NCI-H524 treated with DMSO at 0.1 percent for 48 hours (cell line): Measurements from ENCODE around the gene ECE2.
"Not testable (repeated sequence)": the region's sequence is repeated elsewhere in the genome, so short reads cannot be mapped to it uniquely, and the experiment has no call there.

ENCODE experiments used
- DNase-seq: peaks from one replicate; lab custom pipeline; 2025; lab: John Stamatoyannopoulos, UW

ECE2 gene

DNA sequence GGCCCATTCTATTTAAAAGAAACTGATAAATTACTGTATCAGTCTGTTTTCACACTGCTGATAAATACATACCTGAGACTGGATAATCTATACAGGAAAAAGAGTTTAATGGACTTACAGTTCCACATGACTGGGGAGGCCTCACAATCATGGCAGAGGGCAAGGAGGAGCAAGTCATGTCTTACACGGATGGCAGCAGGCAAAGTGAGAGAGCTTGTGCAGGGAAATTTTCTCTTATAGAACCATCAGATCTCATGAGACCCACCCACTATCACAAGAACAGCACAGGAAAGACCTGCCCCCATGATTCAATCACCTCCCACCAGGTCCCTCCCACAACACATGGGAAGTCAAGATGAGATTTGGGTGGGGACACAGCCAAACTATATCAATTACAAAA, 8.6 kb upstream of the ECE2 start:
- not testable (repeated sequence) for DNase-seq

DNA sequence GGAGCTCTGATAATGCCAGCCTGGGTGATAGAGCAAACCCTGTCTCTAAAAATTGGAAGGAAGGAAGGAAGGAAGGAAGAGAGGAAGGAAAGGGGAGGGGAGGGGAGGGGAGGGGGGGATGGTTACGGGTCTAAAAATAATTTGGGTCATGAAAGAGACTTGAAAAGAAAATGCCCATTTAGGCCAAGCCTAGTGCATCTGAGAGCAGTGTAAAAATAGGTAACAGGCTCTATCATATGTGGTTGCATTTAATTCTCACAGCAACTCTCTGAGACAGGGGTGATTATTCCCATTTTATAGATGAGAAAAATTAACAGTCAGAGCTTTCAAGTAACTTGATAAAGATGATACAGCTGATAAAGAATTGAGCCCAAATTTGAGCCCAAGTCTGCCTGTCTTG, 3.6 kb upstream of the ECE2 start:
- no peak for DNase-seq

DNA sequence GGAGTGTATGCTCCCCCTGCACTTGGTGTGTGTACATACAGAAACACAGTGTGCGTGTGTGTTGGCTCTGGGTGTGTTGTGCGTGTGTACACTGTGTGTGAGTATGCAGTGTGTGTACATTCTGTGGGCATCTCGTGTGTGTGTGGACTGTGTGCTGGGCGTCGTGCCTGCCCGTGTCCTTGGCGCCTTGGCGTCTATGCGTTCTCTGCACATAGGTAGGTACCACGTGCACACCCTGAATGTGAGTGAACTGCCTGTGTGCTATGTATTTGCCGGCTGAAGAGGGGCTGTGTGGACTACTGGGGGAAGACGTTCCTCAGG, 481 bp upstream of the ECE2 start:
- DNase-seq = no peak

DNA sequence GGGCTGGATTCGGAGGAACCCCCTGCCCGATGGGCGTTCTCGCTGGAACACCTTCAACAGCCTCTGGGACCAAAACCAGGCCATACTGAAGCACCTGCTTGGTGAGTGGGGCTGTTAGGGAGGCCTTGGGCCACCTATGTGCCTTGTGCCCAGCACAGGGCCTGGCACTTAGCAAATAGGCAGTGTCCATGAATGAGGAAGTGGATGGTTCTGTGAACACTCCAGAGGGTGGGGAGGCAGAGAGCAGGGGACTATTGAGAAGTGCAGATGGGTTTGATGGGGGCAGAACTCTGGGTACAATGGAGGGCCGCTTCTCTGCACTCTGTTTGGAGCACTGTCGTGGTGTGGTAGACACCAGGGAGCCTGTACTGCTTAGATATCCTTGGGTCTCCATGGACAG, 1.5 kb downstream of the ECE2 start:
- no peak for DNase-seq

DNA sequence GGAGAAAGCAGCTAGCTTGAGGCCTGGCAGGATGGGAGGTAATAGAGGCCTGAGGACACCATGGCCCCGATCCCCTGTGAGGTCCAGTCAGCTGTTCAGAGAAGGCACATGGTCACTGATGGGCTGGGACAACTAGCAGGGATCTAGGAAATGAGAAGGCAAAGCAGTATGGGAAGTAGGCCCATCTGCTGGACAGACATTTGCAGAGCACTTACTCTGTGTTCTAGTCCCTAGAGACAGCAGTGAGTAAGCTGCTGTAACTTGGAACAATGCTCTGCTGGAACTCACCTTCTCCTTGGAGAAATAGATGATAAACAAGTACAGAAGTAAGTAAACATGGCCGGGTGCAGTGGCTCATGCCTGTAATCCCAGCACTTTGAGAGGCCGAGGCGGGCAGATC, 7.1 kb downstream of the ECE2 start:
- no peak for DNase-seq

DNA sequence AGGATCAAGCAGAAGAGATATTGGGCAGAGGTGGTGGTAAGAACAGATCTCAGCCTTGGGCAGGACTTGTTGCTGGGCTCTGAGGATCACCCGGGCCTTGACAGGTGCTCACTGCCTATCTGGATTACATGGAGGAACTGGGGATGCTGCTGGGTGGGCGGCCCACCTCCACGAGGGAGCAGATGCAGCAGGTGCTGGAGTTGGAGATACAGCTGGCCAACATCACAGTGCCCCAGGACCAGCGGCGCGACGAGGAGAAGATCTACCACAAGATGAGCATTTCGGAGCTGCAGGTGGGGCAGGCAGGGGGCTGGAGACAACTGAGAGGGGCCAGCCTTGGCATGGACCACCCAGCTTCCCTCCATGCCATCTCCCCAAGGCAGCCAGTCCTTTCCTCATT, 7.9 kb downstream of the ECE2 start:
- DNase-seq = no peak

DNA sequence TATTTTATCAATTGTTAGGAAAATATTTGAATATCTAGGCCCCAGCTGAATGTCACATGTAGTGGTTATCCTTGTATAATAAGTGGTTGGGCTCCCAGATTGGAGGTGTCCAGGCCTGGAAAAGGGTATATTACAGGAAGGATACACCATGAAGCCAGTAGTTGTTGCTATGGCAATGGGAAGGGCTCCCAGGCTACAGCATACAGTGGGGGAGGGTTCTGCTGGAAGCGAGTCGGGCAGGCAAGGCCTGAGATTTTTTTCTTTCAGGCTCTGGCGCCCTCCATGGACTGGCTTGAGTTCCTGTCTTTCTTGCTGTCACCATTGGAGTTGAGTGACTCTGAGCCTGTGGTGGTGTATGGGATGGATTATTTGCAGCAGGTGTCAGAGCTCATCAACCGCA, 8.9 kb downstream of the ECE2 start:
- peak; percentile 77 for DNase-seq

DNA sequence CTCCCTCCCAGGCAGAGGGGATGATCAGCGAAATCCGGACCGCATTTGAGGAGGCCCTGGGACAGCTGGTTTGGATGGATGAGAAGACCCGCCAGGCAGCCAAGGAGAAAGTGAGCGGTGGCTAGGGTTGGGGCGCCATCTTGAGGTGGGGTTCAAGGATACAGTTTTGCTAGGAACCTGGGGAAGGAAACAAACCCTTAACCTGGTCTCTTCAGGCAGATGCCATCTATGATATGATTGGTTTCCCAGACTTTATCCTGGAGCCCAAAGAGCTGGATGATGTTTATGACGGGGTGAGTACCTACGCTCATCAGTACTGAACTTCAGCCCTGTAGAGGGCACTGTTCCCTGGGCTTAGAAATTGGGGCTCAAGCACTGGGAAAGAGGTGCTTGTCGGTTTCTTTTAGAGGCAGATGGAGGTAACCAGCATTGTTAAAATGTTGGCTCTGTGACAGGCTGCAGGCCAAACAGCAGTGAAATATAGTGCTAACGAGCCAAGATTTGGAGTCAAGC, 13.7 kb downstream of the ECE2 start:
- peak; percentile 47 for DNase-seq

DNA sequence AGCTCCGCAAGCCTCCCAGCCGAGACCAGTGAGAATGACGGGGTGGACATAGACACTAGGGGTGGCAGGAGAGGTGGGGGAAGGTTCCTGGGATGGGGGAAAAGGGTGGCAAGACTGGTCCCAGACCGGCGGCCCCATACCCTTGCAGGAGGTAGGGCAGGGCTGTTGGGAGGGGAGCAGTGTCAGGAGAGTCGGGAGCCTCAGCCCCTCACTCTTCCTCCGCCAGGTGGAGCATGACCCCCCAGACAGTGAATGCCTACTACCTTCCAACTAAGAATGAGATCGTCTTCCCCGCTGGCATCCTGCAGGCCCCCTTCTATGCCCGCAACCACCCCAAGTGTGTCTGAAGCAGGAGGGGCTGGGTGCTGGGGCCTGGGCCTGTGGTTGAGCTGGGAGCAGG, 14.5 kb downstream of the ECE2 start:
- no peak for DNase-seq

DNA sequence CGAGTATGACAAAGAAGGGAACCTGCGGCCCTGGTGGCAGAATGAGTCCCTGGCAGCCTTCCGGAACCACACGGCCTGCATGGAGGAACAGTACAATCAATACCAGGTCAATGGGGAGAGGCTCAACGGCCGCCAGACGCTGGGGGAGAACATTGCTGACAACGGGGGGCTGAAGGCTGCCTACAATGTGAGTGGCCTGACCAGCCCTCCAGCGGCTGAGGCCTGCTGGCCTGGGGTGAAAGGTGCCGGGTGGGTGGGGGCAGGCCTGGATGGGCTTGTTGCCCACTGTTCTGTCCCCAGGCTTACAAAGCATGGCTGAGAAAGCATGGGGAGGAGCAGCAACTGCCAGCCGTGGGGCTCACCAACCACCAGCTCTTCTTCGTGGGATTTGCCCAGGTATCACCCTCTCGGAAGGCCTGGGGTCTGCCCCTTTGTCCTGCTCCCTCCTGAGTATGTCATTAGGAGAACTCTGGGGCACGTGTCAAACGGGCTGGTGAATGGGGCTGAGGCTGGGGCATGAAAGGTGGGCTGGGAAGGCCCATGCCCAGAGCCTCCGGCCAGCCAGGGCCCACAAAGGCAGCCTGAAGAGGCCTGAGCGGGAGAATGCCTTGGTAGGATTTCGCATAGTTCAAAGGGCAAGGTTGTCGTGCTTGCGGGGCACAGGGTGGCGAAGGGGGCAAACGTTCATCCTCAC, 15.4 kb downstream of the ECE2 start:
- no peak for DNase-seq

DNA sequence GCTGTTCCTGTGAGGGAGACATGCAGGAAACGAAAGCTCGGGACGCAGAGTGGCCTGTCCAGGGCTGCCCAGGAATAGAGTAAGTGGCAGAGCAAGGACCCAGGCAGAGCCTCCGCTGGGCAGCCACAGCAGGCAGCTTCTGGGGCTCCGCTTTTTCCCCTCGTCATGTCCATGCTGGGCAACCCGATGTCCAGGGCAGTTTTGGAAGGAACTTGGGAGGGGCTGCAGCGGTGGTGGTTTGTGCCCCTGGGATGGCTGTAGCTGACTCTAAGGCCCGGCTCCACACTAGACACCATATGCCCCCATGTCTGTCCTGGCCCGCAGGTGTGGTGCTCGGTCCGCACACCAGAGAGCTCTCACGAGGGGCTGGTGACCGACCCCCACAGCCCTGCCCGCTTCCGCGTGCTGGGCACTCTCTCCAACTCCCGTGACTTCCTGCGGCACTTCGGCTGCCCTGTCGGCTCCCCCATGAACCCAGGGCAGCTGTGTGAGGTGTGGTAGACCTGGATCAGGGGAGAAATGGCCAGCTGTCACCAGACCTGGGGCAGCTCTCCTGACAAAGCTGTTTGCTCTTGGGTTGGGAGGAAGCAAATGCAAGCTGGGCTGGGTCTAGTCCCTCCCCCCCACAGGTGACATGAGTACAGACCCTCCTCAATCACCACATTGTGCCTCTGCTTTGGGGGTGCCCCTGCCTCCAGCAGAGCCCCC, 16.1 kb downstream of the ECE2 start:
- DNase-seq = no peak

DNA sequence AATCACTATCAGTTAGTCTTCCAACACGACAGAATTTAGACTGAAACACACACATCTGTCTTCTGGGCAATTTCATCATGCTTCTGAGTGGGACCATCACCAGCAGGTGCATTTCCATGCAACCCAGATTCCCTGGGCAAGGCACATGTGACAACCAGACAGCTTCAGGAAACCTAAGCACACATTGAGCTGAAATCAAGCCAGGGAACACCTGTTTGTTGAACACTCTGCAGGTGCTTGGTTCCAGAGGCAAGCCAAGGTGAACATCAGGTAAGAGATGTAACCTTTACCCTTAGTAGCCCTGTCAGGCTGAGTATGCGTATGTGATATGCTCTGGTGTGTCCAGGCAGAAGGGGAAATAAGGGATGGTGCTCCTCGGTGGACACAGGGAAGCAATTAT, 19.9 kb downstream of the ECE2 start:
- DNase-seq = no peak

DNA sequence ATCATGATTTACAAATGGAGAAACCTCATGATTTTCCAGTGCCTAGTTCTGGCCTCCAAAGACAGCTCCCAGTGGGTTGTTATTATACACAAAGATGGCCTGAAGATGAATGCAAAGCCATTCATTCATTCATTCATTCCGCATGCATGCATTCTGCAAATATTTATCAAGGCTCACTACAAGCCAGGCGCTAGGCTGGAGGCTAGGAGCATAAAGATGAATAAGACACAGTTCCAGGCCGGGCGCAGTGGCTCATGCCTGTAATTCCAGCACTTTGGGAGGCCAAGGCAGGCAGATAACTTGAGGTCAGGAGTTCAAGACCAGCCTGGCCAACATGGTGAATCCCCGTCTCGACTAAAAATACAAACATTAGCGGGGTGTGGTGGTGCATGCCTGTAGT, 20.8 kb downstream of the ECE2 start:
- DNase-seq = no peak

DNA sequence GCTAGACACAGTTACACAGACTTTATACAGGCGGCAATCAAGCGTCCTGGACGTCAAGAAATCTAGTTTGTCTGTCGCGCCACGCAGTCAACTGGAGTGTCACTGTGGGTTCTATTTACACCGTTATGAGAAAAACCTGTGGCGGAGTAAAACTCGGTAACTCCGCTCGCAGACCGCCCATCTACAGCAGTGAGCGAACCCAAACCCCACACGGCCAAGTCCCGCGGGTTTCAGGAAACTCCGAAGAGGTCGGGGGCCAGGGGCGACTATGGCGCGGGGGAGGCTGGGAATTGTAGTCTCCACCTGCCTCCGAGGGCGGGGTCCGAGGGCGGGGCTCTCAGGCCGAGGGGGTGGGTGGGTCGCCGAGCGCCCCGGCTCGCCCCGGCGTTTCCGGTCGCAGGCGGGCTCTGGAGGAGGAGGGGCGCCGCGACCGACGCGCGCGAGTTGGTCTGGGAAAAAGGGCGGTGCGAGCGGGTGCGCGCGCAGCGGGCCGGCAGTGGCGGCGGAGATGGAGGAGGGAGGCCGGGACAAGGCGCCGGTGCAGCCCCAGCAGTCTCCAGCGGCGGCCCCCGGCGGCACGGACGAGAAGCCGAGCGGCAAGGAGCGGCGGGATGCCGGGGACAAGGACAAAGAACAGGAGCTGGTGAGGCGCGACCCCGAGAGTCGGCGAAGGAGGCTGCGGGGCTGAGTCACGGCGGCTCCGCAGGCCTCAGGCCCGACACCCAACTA, 23.1 kb downstream of the ECE2 start, which contains the start of gene PSMD2:
Gene PSMD2, plus strand, starts transcription at position 483 of the 729 bp plus-strand sequence. Its CDS starts 26 bp downstream, at position 509.
- DNase-seq = peak; percentile 93

DNA sequence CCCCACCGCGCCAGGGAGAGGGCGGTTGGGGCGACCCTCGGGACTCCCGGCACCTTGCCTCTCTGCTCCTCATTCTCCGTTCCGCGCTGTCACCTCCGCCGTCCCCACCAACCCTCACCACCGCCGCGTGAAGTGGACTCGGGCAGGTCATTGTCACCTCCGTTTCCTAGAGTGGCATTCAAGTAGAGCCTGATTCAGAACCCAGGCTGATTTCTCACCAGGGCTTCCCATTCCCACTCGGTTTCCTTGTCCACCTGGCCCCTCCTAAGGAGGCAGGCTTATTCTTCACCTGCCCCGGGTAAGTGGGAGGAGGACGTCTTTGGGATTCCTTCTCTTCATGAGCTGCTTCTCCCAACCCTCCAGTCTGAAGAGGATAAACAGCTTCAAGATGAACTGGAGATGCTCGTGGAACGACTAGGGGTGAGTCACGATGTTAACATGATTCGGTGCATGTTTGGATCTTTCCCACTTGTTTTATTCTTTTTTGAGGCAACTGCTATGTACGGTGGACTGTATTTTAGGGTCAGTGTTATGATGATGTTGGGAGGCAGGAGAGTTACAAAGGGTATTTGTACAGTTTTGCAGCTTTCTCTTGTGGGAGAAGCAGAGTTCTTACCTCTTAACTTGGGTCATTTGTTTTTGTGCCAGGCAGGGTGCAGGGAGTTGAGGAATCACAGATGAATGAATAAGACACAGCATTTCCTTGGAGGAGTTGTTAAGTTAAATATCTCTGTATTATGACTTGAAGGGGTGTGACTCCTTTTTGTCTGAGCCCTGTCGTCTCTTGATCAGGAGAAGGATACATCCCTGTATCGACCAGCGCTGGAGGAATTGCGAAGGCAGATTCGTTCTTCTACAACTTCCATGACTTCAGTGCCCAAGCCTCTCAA, 23.9 kb downstream of the ECE2 start:
- no peak for DNase-seq

DNA sequence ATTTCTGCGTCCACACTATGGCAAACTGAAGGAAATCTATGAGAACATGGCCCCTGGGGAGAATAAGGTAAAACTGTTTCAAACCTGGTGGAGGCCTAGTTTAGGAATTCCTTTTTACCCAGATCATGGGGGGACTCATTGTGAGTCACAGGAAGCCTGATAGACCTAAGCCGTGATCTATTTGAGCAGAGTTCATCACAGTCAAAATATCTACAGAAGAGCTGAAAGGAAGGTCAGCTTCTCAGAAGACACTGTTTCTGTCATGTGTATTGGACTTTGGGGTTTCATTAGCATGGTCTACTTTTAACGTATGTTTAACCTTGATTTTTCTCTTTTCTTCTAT, 24.5 kb downstream of the ECE2 start:
- no peak for DNase-seq

DNA sequence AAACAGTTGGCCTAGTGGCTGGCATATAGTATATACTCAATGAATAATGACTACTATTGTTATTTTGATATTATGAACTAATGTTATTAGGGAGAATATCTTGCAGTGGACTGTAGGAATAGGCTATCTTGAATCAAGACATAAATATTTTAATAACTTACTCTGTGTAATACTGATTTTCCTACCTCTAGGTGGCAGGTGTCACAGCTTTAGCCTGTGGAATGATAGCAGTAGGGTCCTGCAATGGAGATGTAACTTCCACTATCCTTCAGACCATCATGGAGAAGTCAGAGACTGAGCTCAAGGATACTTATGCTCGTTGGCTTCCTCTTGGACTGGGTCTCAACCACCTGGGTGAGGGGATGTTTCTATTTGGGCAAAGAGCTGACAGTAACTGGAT, 29.8 kb downstream of the ECE2 start:
- no peak for DNase-seq

DNA sequence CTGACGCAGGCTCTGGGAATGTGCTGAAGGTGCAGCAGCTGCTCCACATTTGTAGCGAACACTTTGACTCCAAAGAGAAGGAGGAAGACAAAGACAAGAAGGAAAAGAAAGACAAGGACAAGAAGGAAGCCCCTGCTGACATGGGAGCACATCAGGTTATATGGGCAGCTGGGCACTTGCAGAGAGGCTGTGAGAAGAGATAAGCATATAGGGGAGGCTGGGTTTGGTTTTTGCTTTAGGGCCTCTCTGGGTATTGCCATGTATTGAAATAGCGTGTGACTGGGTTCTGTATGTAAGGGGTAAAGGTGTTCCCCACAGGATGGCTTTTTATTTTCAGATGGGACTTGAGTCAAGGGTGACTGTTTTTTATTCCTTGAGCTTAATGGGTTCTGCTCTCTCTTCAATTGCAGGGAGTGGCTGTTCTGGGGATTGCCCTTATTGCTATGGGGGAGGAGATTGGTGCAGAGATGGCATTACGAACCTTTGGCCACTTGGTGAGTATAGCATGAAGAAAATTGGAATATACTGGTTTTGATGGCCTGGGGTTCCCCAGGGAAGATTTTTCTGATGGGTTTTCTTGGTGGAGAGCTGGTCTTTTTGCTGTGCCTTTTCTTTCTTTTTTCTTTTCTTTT, 30.6 kb downstream of the ECE2 start:
- no peak for DNase-seq

DNA sequence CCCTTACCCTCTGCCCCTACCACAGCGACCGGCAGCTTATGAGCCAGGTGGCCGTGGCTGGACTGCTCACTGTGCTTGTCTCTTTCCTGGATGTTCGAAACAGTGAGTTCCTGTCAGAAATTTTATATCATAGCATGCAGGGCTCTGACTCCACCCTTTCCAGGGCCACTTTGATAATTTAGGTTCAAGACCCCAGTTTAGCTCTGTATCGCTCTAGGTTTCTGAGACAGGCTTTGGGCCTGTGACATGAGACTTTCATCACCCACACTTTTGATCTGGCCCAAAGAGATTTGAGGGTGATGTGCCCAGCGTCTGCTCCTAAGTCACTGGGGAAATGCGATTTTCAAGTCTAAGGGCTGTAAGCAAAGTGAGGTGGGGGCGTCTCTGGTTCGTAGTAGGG, 32.1 kb downstream of the ECE2 start:
- DNase-seq = no peak

DNA sequence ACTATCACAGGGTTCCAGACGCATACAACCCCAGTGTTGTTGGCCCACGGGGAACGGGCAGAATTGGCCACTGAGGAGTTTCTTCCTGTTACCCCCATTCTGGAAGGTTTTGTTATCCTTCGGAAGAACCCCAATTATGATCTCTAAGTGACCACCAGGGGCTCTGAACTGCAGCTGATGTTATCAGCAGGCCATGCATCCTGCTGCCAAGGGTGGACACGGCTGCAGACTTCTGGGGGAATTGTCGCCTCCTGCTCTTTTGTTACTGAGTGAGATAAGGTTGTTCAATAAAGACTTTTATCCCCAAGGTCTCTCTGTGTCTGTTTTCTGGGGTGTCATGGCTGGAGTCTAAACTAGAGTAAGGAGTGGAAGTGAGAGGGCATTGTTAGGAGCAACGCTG, 32.9 kb downstream of the ECE2 start:
- DNase-seq = no peak

DNA sequence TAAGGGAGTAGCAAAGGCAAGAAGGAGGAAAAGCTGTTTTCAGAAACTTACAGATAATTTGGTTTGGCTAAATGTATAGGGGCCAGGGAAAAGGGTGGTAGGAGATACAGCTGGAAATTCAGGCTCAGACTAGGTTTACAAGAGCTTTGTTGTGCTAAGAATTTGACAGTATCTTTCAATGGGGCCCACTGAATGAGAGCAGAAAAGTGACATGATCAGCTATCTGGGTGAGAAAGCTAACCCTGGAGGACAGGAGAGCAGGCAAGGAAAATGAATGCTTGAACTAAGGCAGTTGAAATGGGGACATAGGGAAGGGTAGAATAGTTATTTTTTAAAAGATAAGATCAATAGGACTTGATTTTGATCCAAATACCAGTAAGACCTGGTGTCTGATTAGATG, 35.8 kb downstream of the ECE2 start:
- no peak for DNase-seq

DNA sequence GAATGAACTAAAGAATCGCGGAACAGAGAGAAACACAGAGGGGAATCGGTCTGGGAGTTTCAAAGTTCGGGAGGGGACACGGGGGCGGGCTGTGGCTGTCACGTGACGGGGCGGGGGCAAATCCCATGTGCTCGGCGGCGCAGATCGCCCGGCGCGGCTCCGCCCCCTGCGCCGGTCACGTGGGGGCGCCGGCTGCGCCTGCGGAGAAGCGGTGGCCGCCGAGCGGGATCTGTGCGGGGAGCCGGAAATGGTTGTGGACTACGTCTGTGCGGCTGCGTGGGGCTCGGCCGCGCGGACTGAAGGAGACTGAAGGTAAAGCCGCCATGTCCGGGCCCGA, 38.5 kb downstream of the ECE2 start, which contains the start of gene EIF4G1:
Gene EIF4G1, plus strand, starts transcription at position 244 of the 337 bp plus-strand sequence. CDS start 1,191 bp downstream, outside the sequence.
- peak; percentile 79 for DNase-seq
